Uterus (tissue), 4 donors: ENCODE data around the gene KCNH3. TPM values are rescaled to one million over a fixed set of nuclear protein-coding genes. Genes with fewer than 3 reads are reported as not detected.
A peak's percentile ranks its signal among the peaks of the same experiment; 100 is the strongest.

Experiments used
- DNase-seq, 2 donors: peaks; one replicate each; pipeline ENCODE4 v3.0.0-alpha.2; 2019 to 2020
- H3K27ac ChIP-seq, 2 donors: fragments of 200-600 bp; sonication (generic); 1 replicate in 1 of 2; 2 replicates in 1 of 2; pipeline ENCODE4 v1.5.1; 2016 to 2018
- H3K27me3 ChIP-seq, 2 donors: fragments of 200-600 bp; sonication (generic); one replicate each; pipeline ENCODE4 v1.5.1; 2018 to 2019; ENCODE audit warnings: control low read depth in 1 of 2
- H3K36me3 ChIP-seq, 2 donors: fragments of 200-600 bp; sonication (generic); one replicate each; pipeline ENCODE4 v1.5.1; 2019; ENCODE audit warnings: control low read depth in 1 of 2
- H3K4me1 ChIP-seq, 2 donors: fragments of 200-600 bp; sonication (generic); one replicate each; pipeline ENCODE4 v1.5.1; 2018 to 2019; ENCODE audit warnings: control low read depth in 1 of 2
- H3K4me3 ChIP-seq, 2 donors: fragments of 200-600 bp; sonication (generic); 1 replicate in 1 of 2; 2 replicates in 1 of 2; pipeline ENCODE4 v1.5.1; 2018 to 2019; ENCODE audit warnings: mild to moderate bottlenecking in 1 of 2
- H3K9me3 ChIP-seq, 2 donors: fragments of 200-600 bp; sonication (generic); one replicate each; pipeline ENCODE4 v1.5.1; 2019; ENCODE audit warnings: control low read depth in 1 of 2
- CTCF ChIP-seq, 4 experiments: fragments of 200-600 bp in 2 of 4; fragments of 450-650 bp in 2 of 4; sonication (generic) in 2 of 4; IDR thresholded peaks; one replicate each; pipeline ENCODE4 v1.5.1; 2016 to 2019; ENCODE audit warnings: antibody characterized with exemption in 4 of 4, mild to moderate bottlenecking in 2 of 4, moderate library complexity in 1 of 4
- POLR2A ChIP-seq, 2 donors: fragments of 450-650 bp; IDR thresholded peaks; one replicate each; pipeline ENCODE4 v1.6.1; 2016; ENCODE audit warnings: antibody characterized with exemption in 2 of 2, mild to moderate bottlenecking in 1 of 2, moderate library complexity in 1 of 2
- intact Hi-C: fragments of 100-400 bp; cut with DNase I; formaldehyde crosslinking; loops from one replicate; pipeline ENCODE4 v1.15.1; 2023; ENCODE audit warnings: low total_unique reads
- total RNA-seq, 4 donors: library from RNA; depleted of rRNA in 3 of 4; stranded (reverse); fragments of >200 nt in 3 of 4; gene quantifications; one replicate each; pipeline versions ENCODE4 v1.1.0 to v1.2.4, GENCODE V29; 2014 to 2023
- donor health status: DM: yes; HTN: yes; CAD: no.

Gene KCNH3
- total RNA-seq, 4 donors from 2014 or later = under 0.01 to 1.7 (median 0.43) TPM; not detected in 1

GRCh38 chr12:49539406-49540228 is 787 bp downstream of the KCNH3 start:
- H3K27me3 ChIP-seq = no peaks in the 10 kb centered on the region
- DNase-seq = peak in 1 of 2 donors; percentile 11
- peak overlapping the region in 1 of 2 donors; percentile 45 for H3K4me3 ChIP-seq
- no peaks in the 10 kb centered on the region for H3K9me3 ChIP-seq
- H3K36me3 ChIP-seq = no peaks in the 10 kb centered on the region
- peaks cover 0 to 12% of the 10 kb centered on the region in 2 donors for H3K4me1 ChIP-seq
- intact Hi-C loops = no loop called here
- no peak overlapping the region for H3K27ac ChIP-seq
- TF ChIP-seq CTCF (IDR thresholded peaks at IDR 0.05) (no peak), POLR2A (IDR thresholded peaks at IDR 0.05) (no peak)

- DNase-seq = peak in 1 of 2 donors; percentile 6
- intact Hi-C loops = no loop called here
- no peaks in the 10 kb centered on the region for H3K36me3 ChIP-seq
- TF ChIP-seq CTCF (IDR thresholded peaks at IDR 0.05) (no peak), POLR2A (IDR thresholded peaks at IDR 0.05) (no peak)
- no peaks in the 10 kb centered on the region for H3K9me3 ChIP-seq
- H3K4me1 ChIP-seq = peaks cover 0 to 12% of the 10 kb centered on the region in 2 donors
- H3K4me3 ChIP-seq = no peak overlapping the region
- no peaks in the 10 kb centered on the region for H3K27me3 ChIP-seq
- H3K27ac ChIP-seq = no peak overlapping the region
These were observed 1.7 kb downstream of the KCNH3 start for GRCh38 chr12:49540229-49541139.

- Histone ChIP-seq H3K27ac (no peak overlapping the region), H3K9me3 (no peaks in the 10 kb centered on the region), H3K27me3 (no peaks in the 10 kb centered on the region), H3K4me3 (no peak overlapping the region), H3K36me3 (no peaks in the 10 kb centered on the region), H3K4me1 (peaks cover 0 to 12% of the 10 kb centered on the region in 2 donors)
- peak in 1 of 2 donors; percentile 8 for DNase-seq
- intact Hi-C loops = no loop called here
- no peak for TF ChIP-seq POLR2A (IDR thresholded peaks at IDR 0.05)
- TF ChIP-seq CTCF (IDR thresholded peaks at IDR 0.05) = no peak
These were observed 2.5 kb downstream of the KCNH3 start for GRCh38 chr12:49541140-49541861.

- H3K9me3 ChIP-seq = no peaks in the 10 kb centered on the region
- H3K27me3 ChIP-seq = no peaks in the 10 kb centered on the region
- intact Hi-C loops = no loop called here
- no peak overlapping the region for H3K27ac ChIP-seq
- H3K36me3 ChIP-seq = no peaks in the 10 kb centered on the region
- no peak for TF ChIP-seq CTCF (IDR thresholded peaks at IDR 0.05)
- TF ChIP-seq POLR2A (IDR thresholded peaks at IDR 0.05) = no peak
- H3K4me3 ChIP-seq = no peak overlapping the region
- H3K4me1 ChIP-seq = peaks cover 0 to 12% of the 10 kb centered on the region in 2 donors
- DNase-seq = no peak
These were observed 3.2 kb downstream of the KCNH3 start for GRCh38 chr12:49541911-49542505.
